Activated CD8-positive, alpha-beta memory T cell treated with anti-CD3 and anti-CD28 coated beads, Interleukin-2, amount 50 U/mL, for 24 hours (primary cell): ENCODE results near the gene CCZ1B.
"Not testable (repeated sequence)": the region's sequence is repeated elsewhere in the genome, so short reads cannot be mapped to it uniquely, and the experiment has no call there.

Source experiments
- DNase-seq: peaks from one replicate; pipeline ENCODE4 v3.0.0-alpha.2; 2020; ENCODE audit errors: extremely low read depth

The CCZ1B gene

DNA sequence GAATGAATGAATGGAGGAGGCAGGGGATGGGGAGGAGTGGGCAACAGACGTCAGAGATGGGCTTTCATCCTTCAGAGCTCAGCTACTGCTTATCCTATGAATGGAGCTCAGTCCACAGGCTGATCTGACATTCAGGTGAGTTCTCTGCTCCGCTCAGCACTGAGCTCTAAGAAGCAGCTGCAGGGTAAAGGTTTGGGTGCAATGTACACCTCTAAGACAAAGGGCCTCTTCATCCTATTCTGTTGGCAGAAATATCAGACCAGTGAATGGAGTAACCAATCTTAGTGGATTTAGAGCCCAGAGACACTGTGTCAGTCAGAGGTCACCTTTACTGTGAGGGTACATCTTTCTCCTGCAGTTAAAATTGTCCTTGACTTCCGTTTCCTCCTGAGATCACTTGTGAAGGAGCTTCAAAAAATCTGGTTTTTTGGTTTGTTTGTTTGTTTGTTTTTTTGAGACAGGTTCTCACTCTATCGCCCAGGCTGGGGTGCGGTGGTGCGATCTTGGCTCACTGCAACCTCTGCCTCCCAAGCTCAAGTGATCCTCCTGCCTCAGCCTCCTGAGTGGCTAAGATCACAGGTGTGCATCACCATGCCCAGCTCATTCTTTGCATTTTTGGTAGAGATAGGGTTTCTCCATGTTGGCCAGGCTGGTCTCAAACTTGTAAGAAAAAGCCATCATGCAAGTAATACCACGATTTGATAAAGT, 5.1 kb upstream of the CCZ1B start:
- DNase-seq: no peak

DNA sequence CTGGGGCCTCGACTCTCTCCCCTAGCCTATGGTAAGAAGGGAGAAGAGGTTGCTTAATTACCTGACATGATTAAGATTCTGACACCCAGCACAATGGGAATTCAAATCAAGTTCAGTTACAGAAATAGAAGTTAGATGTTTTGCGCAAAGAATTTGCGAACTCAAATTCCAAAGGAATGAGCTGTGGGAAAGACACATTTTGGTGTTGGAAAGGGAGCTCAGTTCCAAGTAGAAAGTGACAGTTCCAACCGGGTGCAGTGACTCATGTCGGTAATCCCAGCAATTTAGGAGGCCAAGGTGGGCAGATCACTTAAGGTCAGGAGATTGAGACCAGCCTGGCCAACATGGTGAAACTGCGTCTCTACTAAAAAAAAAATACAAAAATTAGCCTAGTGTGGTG, 4.0 kb upstream of the CCZ1B start:
- not testable (repeated sequence) for DNase-seq

DNA sequence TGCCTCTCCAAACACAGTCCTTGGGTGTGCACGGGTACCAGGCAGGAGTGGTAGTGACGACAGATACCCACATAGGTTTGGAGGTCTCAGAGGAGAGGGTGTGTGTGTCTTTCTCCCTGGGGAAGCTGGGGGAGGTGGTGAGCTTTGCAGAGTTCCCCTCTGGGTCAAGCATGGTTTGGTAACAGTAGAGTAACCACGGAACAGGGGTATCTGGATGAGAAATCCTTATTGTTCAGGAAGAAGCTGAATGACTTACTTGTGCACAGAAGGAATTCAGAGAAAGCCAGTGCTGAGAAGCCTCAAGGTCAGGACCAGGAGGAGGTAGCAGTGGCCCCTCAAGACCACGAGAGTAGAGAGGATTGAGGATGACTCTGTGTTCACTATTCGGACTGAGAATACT, 3.5 kb upstream of the CCZ1B start:
- not testable (repeated sequence) for DNase-seq

DNA sequence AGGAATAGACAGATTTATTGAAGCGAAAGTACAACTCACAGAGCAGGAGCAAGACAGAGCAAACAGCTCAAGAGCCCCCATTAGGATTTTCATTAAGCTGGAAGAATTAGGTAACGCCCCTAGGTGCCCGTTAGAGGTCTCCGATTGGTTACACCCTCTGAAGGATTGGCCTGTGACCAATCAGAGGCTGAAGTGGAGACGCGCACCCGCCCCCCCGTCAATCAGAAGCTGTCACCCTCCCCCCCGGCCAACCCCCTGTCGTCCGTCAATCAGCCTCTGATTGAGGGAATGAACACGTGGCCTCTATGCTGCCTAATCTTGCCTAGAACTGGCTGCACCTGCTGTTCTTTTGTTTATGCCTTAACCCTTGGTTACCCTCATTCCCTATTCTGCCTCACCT, 1.1 kb upstream of the CCZ1B start:
- not testable (repeated sequence) for DNase-seq

DNA sequence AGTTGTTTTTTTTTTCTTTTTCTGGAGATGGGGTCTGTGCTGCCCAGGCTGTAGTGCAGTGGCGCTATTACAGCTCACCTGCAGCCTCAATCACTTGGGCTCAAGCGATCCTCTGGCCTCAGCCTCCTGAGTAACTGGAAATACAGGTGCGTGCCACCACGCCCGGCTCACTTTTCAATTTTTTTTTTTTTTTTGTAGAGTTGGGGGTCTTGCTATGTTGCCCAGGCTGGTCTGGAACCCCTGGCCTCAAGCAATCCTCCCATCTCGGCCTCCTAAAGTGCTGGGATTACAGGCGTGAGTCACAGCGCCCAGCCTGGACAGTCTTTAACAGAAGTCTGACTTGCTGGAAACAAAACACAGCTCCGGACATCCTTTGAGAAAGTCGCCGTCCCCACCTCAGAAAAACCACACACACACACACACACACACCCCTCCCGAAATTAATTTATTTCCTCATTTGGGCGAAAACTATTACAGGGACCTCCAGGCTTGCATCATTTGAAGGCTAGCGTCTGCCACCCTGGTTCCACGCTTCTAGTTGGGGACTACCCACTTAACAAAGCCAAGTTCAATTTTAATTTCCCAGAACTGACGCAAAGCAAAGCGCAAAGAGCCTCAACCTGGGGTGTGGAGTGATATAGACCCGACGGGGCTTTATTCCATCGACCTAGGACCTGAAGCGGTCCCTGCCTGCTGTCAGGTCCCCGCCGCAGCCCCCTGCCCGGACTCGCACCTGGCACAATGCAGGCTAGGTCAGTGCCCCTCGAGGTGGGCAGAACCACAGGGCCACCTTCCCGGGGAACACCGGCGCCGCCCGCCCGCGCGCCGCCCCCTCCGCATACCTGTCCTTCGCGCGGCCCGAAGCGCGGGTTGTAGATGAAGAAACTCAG, 594 bp downstream of the CCZ1B start:
- DNase-seq: not testable (repeated sequence)

DNA sequence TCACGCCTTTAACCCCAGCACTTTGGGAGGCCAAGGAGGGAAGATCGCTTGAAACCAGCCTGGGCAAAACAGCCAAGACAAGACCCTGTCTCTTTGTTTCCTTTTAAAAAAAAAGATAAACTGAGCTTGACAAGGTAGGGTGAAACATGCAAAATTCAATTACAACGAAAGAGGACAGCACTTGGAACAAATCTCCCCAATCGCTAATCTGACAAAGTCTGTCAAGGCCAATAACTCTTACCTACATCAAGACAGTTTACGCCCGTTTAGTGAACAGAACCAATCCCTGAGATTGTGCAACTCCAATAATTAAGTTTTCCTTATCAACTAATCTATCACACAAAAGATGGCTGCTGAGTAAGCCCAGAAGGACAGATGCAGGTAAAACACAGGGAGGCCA, 4.5 kb downstream of the CCZ1B start:
- not testable (repeated sequence) for DNase-seq

DNA sequence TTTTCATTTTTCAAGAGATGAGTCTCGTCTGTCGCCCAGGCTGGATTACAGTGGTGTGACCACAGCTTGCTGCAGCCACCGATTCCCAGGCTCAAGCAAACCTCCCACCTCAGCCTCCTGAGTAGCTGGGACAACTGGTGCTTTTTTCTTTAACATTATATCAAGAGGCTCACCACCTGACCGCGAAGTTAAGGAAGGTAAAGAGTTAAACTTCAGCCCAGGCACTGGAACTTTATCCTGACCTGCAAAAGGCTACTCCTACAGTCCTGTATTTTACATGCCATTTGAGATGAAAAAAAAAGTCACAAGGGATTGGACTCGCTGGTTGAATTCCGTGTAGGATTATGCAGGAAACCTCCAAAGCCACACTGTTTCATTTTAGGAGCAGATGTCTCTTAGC, 10.6 kb downstream of the CCZ1B start:
- not testable (repeated sequence) for DNase-seq

DNA sequence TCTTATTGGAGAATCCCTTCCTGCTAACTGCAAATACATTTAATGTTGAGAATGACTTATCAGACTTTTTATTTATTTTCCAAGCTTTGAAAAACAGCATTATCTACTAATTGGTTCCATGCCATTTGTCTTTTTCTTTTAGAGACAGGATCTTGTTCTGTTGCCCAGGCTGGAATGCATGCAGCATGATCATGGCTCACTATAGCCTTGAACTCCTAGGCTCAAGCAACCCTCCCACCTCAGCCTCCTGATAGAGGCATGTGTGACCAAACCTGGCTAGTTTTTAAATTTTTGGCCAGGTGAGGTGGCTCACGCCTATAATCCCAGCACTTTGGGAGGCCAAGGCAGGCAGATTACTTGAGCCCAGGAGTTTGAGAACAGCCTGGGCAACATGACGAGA, 13.1 kb downstream of the CCZ1B start:
- not testable (repeated sequence) for DNase-seq

DNA sequence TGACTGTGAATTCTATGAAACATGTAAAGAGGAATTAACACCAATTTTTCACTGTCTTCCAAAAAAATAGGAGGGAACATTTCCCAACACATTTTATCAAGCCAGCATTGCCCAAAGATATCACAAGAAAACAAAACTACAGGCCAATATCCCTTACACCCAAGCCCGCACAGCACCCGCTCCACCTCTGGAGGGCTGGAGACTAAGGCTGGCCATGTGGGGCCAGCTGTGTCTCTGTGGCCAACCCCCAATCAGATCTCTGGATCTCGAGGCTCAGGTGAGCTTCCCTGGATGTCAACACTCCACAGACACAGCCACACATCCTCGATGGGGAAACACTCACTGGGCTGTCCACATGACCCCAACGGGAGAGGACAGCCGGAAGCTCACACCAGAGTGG, 18.1 kb downstream of the CCZ1B start:
- DNase-seq: not testable (repeated sequence)

DNA sequence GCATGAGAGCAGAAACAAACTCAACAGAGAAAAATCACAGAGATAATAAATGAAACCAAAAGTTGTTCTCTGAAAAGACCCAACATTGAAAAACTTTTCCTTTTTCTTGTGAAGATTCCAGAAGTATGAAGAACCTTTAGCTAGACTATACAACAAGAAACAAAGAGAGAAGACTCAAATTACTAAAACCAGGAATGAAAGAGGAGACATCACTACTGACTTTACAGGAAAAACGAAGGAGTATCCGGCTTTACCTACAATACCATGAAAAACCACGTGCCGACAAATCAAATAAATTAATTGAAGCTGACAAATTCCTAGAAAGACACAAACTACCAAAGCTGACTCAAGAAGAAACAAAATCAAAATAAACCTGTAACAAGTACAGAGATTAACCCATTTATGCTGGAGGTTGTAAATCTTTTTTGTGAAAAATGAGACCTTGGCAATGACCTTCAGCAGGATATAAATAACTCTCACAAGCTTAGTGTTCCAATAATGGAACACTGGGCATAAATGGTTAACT, 18.6 kb downstream of the CCZ1B start:
- not testable (repeated sequence) for DNase-seq

DNA sequence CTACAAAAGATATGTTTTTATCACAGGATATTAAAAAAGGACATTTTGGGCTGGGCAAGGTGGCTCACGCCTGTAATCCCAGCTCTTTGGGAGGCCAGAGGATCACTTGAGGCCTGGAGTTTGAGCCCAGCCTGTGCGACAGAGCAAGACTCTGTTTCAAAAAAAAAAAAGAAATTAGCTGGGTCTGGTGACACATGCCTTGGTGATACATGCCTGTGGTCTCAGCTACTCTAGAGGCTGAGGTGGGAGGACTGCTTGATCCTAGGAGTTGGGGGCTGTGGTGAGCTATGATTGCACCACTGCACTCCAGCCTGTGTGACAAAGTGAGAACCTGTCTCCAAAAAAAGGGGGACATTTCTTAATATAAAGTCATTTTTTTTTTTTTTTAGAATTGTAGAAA, 25.7 kb downstream of the CCZ1B start:
- not testable (repeated sequence) for DNase-seq

DNA sequence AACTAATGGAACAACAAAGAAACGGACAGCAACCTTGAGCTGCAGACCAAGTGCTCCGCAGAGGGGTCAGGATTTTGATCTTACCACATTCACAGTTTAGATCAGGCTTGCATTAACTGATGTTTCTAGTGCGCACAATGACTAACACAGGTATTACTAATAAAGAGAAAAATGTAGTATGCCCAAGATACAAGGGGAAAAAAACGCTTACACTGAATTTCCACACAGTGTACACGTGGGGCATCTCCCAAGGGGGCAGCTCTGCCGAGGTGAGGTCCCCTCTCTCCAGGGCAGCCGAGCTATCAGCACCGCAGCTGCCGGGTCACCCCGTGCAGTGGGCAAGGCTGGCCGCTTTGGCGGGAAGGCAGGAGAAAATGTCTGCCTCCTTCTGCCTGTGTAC, 26.2 kb downstream of the CCZ1B start:
- not testable (repeated sequence) for DNase-seq

DNA sequence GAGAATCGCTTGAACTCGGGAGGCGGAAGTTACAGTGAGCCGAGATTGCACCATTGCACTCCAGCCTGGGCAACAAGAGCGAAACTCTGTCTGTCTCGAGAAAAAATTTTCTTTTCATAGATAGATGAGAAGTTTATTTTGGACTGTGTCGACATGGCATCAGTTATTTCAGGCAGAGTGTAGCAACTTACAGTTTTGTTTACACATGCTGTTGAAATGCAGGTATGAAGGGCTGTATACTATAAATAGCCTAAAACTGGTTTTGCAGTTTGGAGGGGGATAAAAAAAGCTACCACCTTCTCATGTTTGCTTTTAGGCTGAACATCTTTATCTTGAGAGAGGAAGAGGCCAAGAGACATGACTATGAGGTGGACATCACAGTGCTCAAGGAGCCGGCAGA, 28.0 kb downstream of the CCZ1B start:
- not testable (repeated sequence) for DNase-seq

DNA sequence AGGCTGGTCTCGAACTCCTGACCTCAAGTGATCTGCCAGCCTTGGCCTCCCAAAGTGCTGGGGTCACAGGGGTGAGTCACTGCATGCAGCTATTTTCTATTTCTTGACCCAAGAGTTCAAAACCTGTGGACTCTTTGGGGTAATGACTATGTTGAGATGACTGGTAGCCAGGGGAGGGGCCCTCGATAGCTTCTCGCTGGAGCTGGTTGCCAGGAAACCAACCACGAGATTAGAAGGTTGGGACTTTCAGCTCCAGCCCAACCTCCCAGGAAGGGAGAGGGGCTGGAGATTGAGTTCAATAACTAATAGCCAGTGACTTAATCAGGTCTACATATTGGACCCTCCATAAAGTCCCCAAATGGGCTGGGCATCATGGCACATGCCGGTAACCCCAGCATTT, 28.9 kb downstream of the CCZ1B start:
- not testable (repeated sequence) for DNase-seq

DNA sequence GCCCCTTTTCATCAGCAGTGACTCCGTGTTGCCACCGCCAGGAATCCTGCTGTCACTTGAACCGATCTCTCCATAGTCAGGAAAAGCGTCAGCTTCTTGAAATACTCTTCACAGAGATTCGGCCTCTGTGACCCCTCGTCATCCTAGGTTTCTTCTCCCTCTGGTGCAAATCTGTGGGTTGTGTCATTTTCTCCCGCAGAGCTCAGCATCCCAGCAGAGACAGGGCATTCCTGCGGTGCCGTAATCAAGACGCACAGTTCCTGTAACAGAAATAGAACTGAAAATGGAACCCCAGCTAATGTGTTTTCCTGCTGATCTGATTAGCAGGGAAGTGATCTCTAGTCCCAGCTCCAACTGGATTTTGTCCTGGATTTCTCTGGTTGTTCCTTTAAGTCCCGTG, 31.8 kb downstream of the CCZ1B start:
- not testable (repeated sequence) for DNase-seq

DNA sequence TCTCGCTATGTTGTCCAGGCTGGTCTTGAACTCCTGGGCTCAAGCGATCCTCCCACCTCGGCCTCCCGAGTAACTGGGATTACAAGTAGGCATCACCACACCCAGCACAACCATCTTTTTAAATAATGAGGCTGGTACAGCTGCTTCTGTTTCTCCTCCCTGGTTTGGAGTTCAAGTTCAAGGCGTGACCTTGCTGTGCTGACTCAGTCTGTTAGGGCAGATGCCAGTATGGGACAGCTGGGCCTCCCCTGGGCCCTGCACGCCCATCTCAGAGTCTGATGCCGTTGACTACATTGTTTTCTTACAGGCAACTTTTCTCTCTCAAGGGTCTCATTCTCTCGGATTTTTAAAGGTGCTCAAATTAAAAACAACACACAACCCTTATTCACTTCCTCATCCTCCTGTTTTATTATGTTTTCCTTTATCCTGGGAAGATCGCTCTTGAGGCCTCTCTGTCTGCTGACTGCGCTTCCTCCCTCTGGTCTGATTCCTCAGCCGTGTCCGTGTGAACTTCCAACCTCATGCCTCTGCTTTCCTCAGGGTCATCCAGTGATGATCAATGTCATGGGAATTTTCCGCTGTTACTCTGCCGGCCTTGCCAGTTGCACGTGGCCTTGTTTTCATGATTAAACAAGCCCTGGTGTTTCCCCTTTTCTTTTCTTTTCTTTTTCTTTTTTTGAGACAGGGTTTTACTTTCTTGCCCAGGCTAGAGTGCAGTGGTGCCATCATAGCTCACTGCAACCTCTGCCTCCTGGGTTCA, 33.8 kb downstream of the CCZ1B start:
- not testable (repeated sequence) for DNase-seq

DNA sequence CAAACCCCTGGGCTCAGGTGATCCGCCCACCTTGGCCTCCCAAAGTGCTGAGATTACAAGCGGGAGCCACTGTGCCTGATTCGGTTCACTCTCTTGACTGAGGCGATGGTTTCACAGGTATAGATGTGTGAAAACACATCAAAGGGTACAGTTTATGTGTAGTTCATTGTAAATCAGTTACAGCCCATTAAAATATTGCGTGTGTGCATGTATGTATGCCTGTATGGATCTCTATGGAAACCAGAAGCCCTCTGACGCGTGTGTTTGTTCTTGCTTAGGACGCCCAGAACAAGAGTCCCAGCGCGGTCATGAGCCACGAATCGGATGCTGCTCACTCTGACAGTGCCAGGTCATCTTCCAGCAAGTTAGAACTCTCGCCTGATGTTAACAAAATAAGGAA, 36.7 kb downstream of the CCZ1B start:
- DNase-seq: not testable (repeated sequence)

DNA sequence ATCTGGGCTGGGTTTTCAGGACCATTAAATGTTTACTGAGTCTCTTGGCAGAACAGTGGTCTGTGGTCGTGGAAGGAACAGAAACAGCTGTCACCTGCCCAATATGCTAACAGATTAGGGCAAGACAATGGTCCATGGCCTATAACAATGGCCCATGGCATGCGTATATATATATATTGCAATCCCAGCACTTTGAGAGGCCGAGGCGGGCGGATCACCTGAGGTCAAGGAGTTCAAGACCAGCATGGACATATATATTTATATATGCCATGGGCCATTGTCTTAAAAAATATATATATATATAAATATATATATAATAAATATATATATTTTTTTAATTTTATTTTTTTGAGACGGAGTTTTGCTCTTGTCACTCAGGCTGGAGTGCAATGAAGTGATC, 44.5 kb downstream of the CCZ1B start:
- not testable (repeated sequence) for DNase-seq

DNA sequence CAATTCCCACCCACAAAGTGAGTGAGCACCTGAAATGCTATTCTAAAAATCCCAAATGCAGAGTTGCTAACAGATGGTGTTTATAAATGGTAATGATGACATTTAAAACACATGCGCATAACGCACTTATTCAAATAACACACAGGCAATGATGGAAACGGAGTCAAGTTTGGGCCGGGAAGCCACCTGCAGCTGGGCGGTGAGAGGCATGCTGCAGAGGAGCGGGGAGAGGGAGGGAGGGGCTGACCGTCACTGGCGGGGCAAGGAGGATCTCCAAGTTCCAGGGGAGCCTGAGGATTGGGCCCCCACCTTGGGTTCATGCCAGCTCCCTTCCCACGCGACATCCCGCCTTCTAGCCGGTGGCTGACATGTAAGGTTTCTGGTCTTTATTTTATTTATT, 64.9 kb downstream of the CCZ1B start:
- DNase-seq: not testable (repeated sequence)

DNA sequence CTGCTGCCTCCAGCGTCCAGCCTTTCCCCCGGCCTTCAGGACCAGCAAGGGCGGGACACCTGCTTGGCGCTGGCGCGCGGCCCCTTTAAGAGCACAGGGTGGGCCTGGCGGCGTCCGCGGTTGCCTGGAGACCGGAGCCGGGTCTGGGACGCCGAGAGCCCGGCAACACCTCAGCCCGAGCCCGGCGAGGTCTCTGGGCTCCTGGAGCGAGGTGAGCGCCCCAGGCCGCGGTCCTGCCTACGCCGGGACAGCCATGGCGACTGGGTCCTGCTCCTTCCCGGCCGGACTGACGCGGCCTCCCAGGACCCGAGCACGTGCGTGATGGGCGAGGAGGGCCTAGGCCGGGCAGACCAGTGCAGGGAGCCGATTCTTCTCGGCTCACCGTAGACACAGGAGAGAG, 72.1 kb downstream of the CCZ1B start, which contains the start of gene RSPH10B2:
Gene RSPH10B2 (plus strand): TSS at position 140 of the 400 bp plus-strand sequence. CDS start 3,575 bp downstream, outside the sequence.
- DNase-seq: not testable (repeated sequence)

DNA sequence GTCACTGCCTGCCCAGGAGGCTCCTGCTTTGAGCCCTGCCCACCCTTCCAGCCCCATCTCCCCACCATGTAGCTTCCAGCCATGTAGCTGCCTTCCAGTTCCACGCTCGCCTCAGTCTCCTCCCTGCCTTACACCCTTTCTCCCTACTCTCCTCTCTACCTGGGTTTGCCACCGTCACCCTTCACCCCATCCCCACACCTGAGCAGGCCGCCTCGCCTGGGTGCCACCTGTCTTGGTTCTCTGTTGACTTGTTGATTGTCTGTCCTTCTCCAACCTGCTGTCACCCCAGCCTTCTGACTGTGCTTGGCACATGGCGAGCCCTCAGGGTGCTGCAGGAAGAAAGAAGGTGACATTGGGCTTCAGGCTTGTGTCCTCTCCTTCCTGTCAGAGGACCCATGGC, 75.9 kb downstream of the CCZ1B start:
- not testable (repeated sequence) for DNase-seq

DNA sequence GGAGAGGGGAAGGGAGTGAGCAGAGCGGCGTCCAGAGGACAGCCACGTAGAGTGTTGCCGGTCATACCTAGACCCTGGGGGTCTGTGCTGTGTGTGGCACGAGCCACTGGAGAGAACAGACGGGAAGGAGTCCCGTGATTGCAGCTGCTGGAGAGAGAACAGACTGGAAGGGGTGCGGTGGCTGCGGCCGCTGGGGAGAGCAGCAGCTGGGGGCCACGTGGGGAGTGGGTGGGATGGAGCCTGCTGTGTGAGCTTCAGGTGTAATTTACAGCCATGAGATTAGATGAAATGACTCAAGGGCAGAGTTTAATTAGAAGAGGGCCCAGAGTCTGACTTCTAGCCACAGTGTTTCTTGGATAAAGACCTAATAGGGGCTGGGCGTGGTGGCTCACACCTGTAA, 76.7 kb downstream of the CCZ1B start:
- not testable (repeated sequence) for DNase-seq
